HG03342 (cell line): ENCODE data around the gene AKIRIN2.

Experiments
- ATAC-seq: cut with Tn5 transposase; IDR thresholded peaks from one replicate; pipeline ENCODE4 v1.9.1; 2021; ENCODE audit warnings: mild to moderate bottlenecking, moderate library complexity; ENCODE audit not compliant: unreplicated experiment

Gene AKIRIN2

GRCh38 chr6:87701676-87702588, at the start of gene AKIRIN2:
Gene AKIRIN2, minus strand, starts transcription at chr6:87702233. Its CDS starts 549 bp downstream, at chr6:87701684.
- ATAC-seq = peak; percentile 66

- ATAC-seq = no peak
Measured at GRCh38 chr6:87747646-87748045, 45.6 kb upstream of the AKIRIN2 start.

GRCh38 chr6:87745966-87746721, 44.1 kb upstream of the AKIRIN2 start:
- ATAC-seq = no peak

GRCh38 chr6:87743454-87743853, 41.4 kb upstream of the AKIRIN2 start:
- ATAC-seq = no peak

GRCh38 chr6:87742106-87742505, 40.1 kb upstream of the AKIRIN2 start:
- ATAC-seq = peak; percentile 80

GRCh38 chr6:87741001-87741650, 39.1 kb upstream of the AKIRIN2 start:
- no peak for ATAC-seq

- ATAC-seq = no peak
Measured at GRCh38 chr6:87738744-87739143, 36.7 kb upstream of the AKIRIN2 start.

- ATAC-seq = no peak
Measured at GRCh38 chr6:87738000-87738399, 36.0 kb upstream of the AKIRIN2 start.

GRCh38 chr6:87736809-87737540, 34.9 kb upstream of the AKIRIN2 start:
- no peak for ATAC-seq

- ATAC-seq = peak; percentile 83
Measured at GRCh38 chr6:87731818-87732661, 30.0 kb upstream of the AKIRIN2 start.

GRCh38 chr6:87731080-87731479, 29.0 kb upstream of the AKIRIN2 start:
- no peak for ATAC-seq

- ATAC-seq = no peak
Measured at GRCh38 chr6:87729965-87730719, 28.1 kb upstream of the AKIRIN2 start.

- ATAC-seq = no peak
Measured at GRCh38 chr6:87728706-87729105, 26.7 kb upstream of the AKIRIN2 start.

- ATAC-seq = peak; percentile 75
Measured at GRCh38 chr6:87724983-87725811, 23.2 kb upstream of the AKIRIN2 start.

GRCh38 chr6:87723170-87724078, 21.4 kb upstream of the AKIRIN2 start:
- peak; percentile 36 for ATAC-seq

GRCh38 chr6:87722540-87723169, 20.6 kb upstream of the AKIRIN2 start:
- no peak for ATAC-seq

GRCh38 chr6:87721311-87721710, 19.3 kb upstream of the AKIRIN2 start:
- no peak for ATAC-seq
